HEK293 (cell line): ENCODE measurements around the gene CCDC9.

Experiments
- CTCF ChIA-PET: fragments of 350-600 bp; formaldehyde crosslinking; extraction: SDS; loops from one replicate; lab custom pipeline; 2021; ENCODE audit warnings: antibody characterized with exemption; lab: Yijun Ruan, JAX
- POLR2A ChIA-PET: fragments of 300-600 bp; formaldehyde crosslinking; extraction: SDS; loops from one replicate; lab custom pipeline; 2020; ENCODE audit warnings: antibody characterized with exemption, inconsistent platforms; lab: Yijun Ruan, JAX
- H3K27ac ChIP-seq: fragments of 200-500 bp; sonication (Bioruptor generic); 2 replicates; pipeline ENCODE4 v1.5.1; 2014; ENCODE audit warnings: low read depth, low read length, control low read depth, inconsistent platforms; ENCODE audit errors: extremely low read depth
- H3K36me3 ChIP-seq, 2 experiments: fragments of 200-500 bp in 1 of 2; sonication (Bioruptor generic) in 1 of 2; 1 replicate in 1 of 2; 2 replicates in 1 of 2; pipeline ENCODE4 v1.5.1; 2014 to 2017; ENCODE audit warnings: inconsistent platforms in 2 of 2, low read length in 2 of 2; ENCODE audit not compliant: control insufficient read depth in 2 of 2, insufficient read depth in 1 of 2
- H3K4me1 ChIP-seq: fragments of 200-500 bp; sonication (Bioruptor generic); 2 replicates; pipeline ENCODE4 v1.5.1; 2014; ENCODE audit warnings: mild to moderate bottlenecking, low read length, inconsistent platforms; ENCODE audit not compliant: control insufficient read depth, insufficient read depth
- H3K4me3 ChIP-seq: 2 replicates; pipeline ENCODE4 v1.5.1; 2011; ENCODE audit warnings: low read depth, mild to moderate bottlenecking, control low read depth, low read length, moderate library complexity
- H3K9me3 ChIP-seq: fragments of 200-500 bp; sonication (Bioruptor generic); 2 replicates; pipeline ENCODE4 v1.5.1; 2014; ENCODE audit warnings: low read depth, low read length, inconsistent platforms; ENCODE audit not compliant: control insufficient read depth, insufficient read depth
- BCL11B ChIP-seq: fragments of 450-650 bp; formaldehyde crosslinking; IDR thresholded peaks from 2 replicates; pipeline ENCODE4 v1.5.1; 2016; ENCODE audit warnings: low read depth, missing biosample characterization, missing genetic modification characterization
- EGR2 ChIP-seq: fragments of 450-650 bp; formaldehyde crosslinking; IDR thresholded peaks from 2 replicates; pipeline ENCODE4 v1.5.1; 2016; ENCODE audit warnings: low read depth, missing biosample characterization, missing genetic modification characterization
- GLI4 ChIP-seq: fragments of 450-650 bp; formaldehyde crosslinking; IDR thresholded peaks from 2 replicates; pipeline ENCODE4 v1.5.1; 2016; ENCODE audit warnings: missing biosample characterization, missing genetic modification characterization
- IKZF3 ChIP-seq: fragments of 450-650 bp; IDR thresholded peaks from 2 replicates; pipeline ENCODE4 v1.5.0; 2018; ENCODE audit warnings: missing biosample characterization, mild to moderate bottlenecking, missing genetic modification characterization, moderate library complexity
- KLF9 ChIP-seq: fragments of 450-650 bp; formaldehyde crosslinking; IDR thresholded peaks from 2 replicates; pipeline ENCODE4 v1.5.1; 2016; ENCODE audit warnings: missing biosample characterization, missing genetic modification characterization, low read depth
- OVOL3 ChIP-seq: fragments of 450-650 bp; formaldehyde crosslinking; IDR thresholded peaks from 2 replicates; pipeline ENCODE4 v1.5.1; 2016; ENCODE audit warnings: missing biosample characterization, missing genetic modification characterization
- REPIN1 ChIP-seq: fragments of 450-650 bp; formaldehyde crosslinking; IDR thresholded peaks from 2 replicates; pipeline ENCODE4 v1.5.1; 2017; ENCODE audit warnings: missing biosample characterization, missing genetic modification characterization, low read depth
- SP2 ChIP-seq: fragments of 450-650 bp; formaldehyde crosslinking; IDR thresholded peaks from 2 replicates; pipeline ENCODE4 v1.5.1; 2016; ENCODE audit warnings: missing biosample characterization, missing genetic modification characterization
- SP3 ChIP-seq: fragments of 450-650 bp; formaldehyde crosslinking; IDR thresholded peaks from 2 replicates; pipeline ENCODE4 v1.5.1; 2016; ENCODE audit warnings: missing biosample characterization, missing genetic modification characterization
- SP7 ChIP-seq: fragments of 450-650 bp; formaldehyde crosslinking; IDR thresholded peaks from 2 replicates; pipeline ENCODE4 v1.5.1; 2016; ENCODE audit warnings: missing biosample characterization, missing genetic modification characterization
- WT1 ChIP-seq: fragments of 450-650 bp; formaldehyde crosslinking; IDR thresholded peaks from 2 replicates; pipeline ENCODE4 v1.5.1; 2016; ENCODE audit warnings: missing biosample characterization, missing genetic modification characterization
- ZBTB48 ChIP-seq: fragments of 450-650 bp; formaldehyde crosslinking; IDR thresholded peaks from 2 replicates; pipeline ENCODE4 v1.5.1; 2016; ENCODE audit warnings: missing biosample characterization, missing genetic modification characterization
- ZNF114 ChIP-seq: fragments of 450-650 bp; formaldehyde crosslinking; IDR thresholded peaks from 2 replicates; pipeline ENCODE4 v1.5.0; 2017; ENCODE audit warnings: missing biosample characterization, missing genetic modification characterization
- ZNF133 ChIP-seq: fragments of 450-650 bp; formaldehyde crosslinking; IDR thresholded peaks from 2 replicates; pipeline ENCODE4 v1.5.1; 2016; ENCODE audit warnings: missing biosample characterization, missing genetic modification characterization
- ZNF155 ChIP-seq: fragments of 450-650 bp; formaldehyde crosslinking; IDR thresholded peaks from 2 replicates; pipeline ENCODE4 v1.5.1; 2016; ENCODE audit warnings: missing biosample characterization, missing genetic modification characterization
- ZNF157 ChIP-seq: fragments of 450-650 bp; formaldehyde crosslinking; IDR thresholded peaks from 2 replicates; pipeline ENCODE4 v1.5.1; 2016; ENCODE audit warnings: missing biosample characterization, missing genetic modification characterization
- ZNF169 ChIP-seq: fragments of 450-650 bp; formaldehyde crosslinking; IDR thresholded peaks from 2 replicates; pipeline ENCODE4 v1.5.1; 2016; ENCODE audit warnings: missing biosample characterization, missing genetic modification characterization
- ZNF174 ChIP-seq: fragments of 450-650 bp; formaldehyde crosslinking; IDR thresholded peaks from 2 replicates; pipeline ENCODE4 v1.5.0; 2017; ENCODE audit warnings: missing biosample characterization, mild to moderate bottlenecking, missing genetic modification characterization
- ZNF19 ChIP-seq: fragments of 450-650 bp; formaldehyde crosslinking; IDR thresholded peaks from 2 replicates; pipeline ENCODE4; 2016; ENCODE audit warnings: missing biosample characterization, missing genetic modification characterization, low read depth
- ZNF324 ChIP-seq: fragments of 450-650 bp; formaldehyde crosslinking; IDR thresholded peaks from 2 replicates; pipeline ENCODE4 v1.5.1; 2016; ENCODE audit warnings: missing biosample characterization, missing genetic modification characterization
- ZNF350 ChIP-seq: fragments of 450-650 bp; formaldehyde crosslinking; IDR thresholded peaks from 2 replicates; pipeline ENCODE4 v1.5.0; 2017; ENCODE audit warnings: missing biosample characterization, mild to moderate bottlenecking, missing genetic modification characterization
- ZNF404 ChIP-seq: fragments of 450-650 bp; formaldehyde crosslinking; IDR thresholded peaks from 2 replicates; pipeline ENCODE4 v1.5.1; 2017; ENCODE audit warnings: missing biosample characterization, missing genetic modification characterization
- ZNF549 ChIP-seq: fragments of 450-650 bp; IDR thresholded peaks from 2 replicates; pipeline ENCODE4 v1.5.1; 2018; ENCODE audit warnings: missing biosample characterization, missing genetic modification characterization, mild to moderate bottlenecking, inconsistent platforms, moderate library complexity
- ZNF596 ChIP-seq: fragments of 450-650 bp; IDR thresholded peaks from 2 replicates; pipeline ENCODE4 v1.5.0; 2018; ENCODE audit warnings: missing biosample characterization, mild to moderate bottlenecking, missing genetic modification characterization, moderate library complexity
- ZNF610 ChIP-seq: fragments of 450-650 bp; formaldehyde crosslinking; IDR thresholded peaks from 2 replicates; pipeline ENCODE4 v1.5.1; 2016; ENCODE audit warnings: missing biosample characterization, missing genetic modification characterization, borderline replicate concordance
- ZNF624 ChIP-seq: fragments of 450-650 bp; formaldehyde crosslinking; IDR thresholded peaks from 2 replicates; pipeline ENCODE4 v1.5.1; 2017; ENCODE audit warnings: missing biosample characterization, missing genetic modification characterization
- ZNF645 ChIP-seq: fragments of 450-650 bp; formaldehyde crosslinking; IDR thresholded peaks from 2 replicates; pipeline ENCODE4; 2016; ENCODE audit warnings: missing biosample characterization, missing genetic modification characterization
- ZNF707 ChIP-seq: fragments of 450-650 bp; formaldehyde crosslinking; IDR thresholded peaks from 2 replicates; pipeline ENCODE4 v1.5.1; 2016; ENCODE audit warnings: missing biosample characterization, missing genetic modification characterization
- ZNF776 ChIP-seq: fragments of 450-650 bp; formaldehyde crosslinking; IDR thresholded peaks from 2 replicates; pipeline ENCODE4 v1.5.0; 2017; ENCODE audit warnings: missing biosample characterization, missing genetic modification characterization, borderline replicate concordance
- ZNF777 ChIP-seq: fragments of 450-650 bp; formaldehyde crosslinking; IDR thresholded peaks from 2 replicates; pipeline ENCODE4 v1.5.1; 2017; ENCODE audit warnings: missing biosample characterization, missing genetic modification characterization, borderline replicate concordance
- ZSCAN18 ChIP-seq: fragments of 450-650 bp; formaldehyde crosslinking; IDR thresholded peaks from 2 replicates; pipeline ENCODE4 v1.5.1; 2016; ENCODE audit warnings: missing biosample characterization, missing genetic modification characterization
- ZXDB ChIP-seq: fragments of 450-650 bp; formaldehyde crosslinking; IDR thresholded peaks from 2 replicates; pipeline ENCODE4 v1.5.1; 2016; ENCODE audit warnings: missing biosample characterization, missing genetic modification characterization
- TF ChIP-seq, protein P1 (sequence below): fragments of 450-650 bp; formaldehyde crosslinking; IDR thresholded peaks from 2 replicates; pipeline ENCODE4 v1.5.1; 2016; ENCODE audit warnings: missing biosample characterization, missing genetic modification characterization

CCDC9 gene

DNA sequence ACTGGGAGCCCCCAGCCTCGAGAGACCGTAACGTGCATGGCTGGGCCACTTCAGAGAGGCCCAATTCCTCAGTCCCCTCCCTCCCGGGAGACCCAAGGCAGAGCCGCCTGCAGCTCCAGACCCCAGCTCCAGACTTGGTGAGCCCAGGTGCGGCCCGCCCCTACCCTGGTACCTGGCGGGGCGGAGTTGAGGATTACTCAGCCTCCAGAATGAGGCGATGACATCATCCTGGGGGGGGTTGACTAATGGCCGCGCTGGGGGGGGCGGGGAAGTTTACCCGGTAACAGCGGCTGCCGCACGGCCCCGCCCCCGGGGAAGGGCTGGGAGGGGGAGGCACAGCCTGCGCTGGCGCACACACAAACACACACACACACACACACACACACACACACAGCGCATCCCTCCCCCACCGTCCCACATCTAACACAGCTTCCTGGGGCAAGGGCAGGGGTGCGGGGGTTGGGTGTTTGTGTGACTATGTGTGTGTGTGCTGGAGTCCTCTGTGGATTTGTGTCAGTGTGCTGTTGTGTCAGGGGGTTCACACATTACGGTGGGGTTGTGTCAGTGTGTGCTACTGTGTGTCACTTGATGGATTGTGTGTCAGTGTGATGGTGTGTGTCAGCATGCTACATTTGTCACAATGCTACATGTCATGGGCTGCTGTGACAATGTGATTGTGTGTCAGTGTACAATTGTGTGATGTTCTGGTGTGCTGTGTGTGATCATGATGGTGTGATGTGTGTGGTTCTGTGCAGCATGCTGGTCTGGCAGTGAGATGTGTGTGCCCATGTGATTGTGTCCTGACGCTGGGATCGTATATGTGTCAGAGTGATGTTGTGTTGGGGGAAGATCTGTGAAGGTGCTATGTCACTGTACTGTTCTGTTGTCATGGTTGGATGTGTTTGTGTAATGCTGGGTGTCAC lies 15.1 kb upstream of the CCDC9 start (continued):
- peak; percentile 49; the same call in 1 of the 2 replicates for TF ChIP-seq ZSCAN18 (tag by site-specific recombination)
- TF ChIP-seq ZNF624 (tag by site-specific recombination) = no peak
- TF ChIP-seq GLI4 (tag by site-specific recombination) = peak; percentile 65; the same call in 1 of the 2 replicates
- peak; percentile 35; the same call in 1 of the 2 replicates for TF ChIP-seq ZNF707 (tag by site-specific recombination)
- peak; percentile 96 for TF ChIP-seq KLF9 (tag by site-specific recombination)
- no peak for TF ChIP-seq ZNF155
- TF ChIP-seq SP3 = peak; percentile 86
- peak; percentile 48 for TF ChIP-seq ZNF777
- peak; percentile 57 for TF ChIP-seq SP2 (tag by site-specific recombination)
- TF ChIP-seq ZNF324 (tag by site-specific recombination) = peak; percentile 72
- TF ChIP-seq ZNF404 (tag by site-specific recombination) = no peak
- TF ChIP-seq ZNF169 = peak; percentile 61; the same call in 1 of the 2 replicates
- peak; percentile 86 for TF ChIP-seq ZXDB (tag by site-specific recombination)
- peak; percentile 48 for TF ChIP-seq ZBTB48 (tag by site-specific recombination)
- no peak; the same call in none of the 2 replicates for TF ChIP-seq ZNF133
- 0 out of 2 replicates have a peak, but pooled peaks have one; percentile 10 for TF ChIP-seq OVOL3 (tag by site-specific recombination)
- no peak for TF ChIP-seq ZNF645 (tag by site-specific recombination)
- no peak for TF ChIP-seq ZNF610 (tag by site-specific recombination)
- TF ChIP-seq EGR2 (tag by site-specific recombination) = peak; percentile 90
- peak; percentile 23; the same call in 1 of the 2 replicates for TF ChIP-seq REPIN1

GRCh38 chr19:47241919-47242577 lies 14.3 kb upstream of the CCDC9 start:
- Histone ChIP-seq H3K4me1 (peaks cover 7% of the 10 kb centered on the region), H3K4me3 (no peak overlapping the region), H3K9me3 (no peaks in the 10 kb centered on the region), H3K27ac (no peak overlapping the region), H3K36me3 (no peaks in the 10 kb centered on the region)
- POLR2A ChIA-PET = interaction anchor here (0.7 to 3.2 kb wide), 4 partner anchors 16 to 129 kb away, joined by 3 to 65 read pairs (median 14); partner anchors contain the start of gene ZC3H4
- CTCF ChIA-PET = interaction anchor here (6.1 kb wide), 1 partner anchor 31 kb away, joined by 316 read pairs; no protein-coding TSS in a partner anchor
- TF ChIP-seq ZNF174 = no peak
- 0 out of 2 replicates have a peak, but pooled peaks have one; percentile 21 for TF ChIP-seq ZNF19
- TF ChIP-seq ZNF596 (tag by site-specific recombination) = no peak
- no peak for TF ChIP-seq ZNF157 (tag by site-specific recombination)
- no peak for TF ChIP-seq ZNF776
- no peak for TF ChIP-seq ZNF549
- TF ChIP-seq, protein P1, sequence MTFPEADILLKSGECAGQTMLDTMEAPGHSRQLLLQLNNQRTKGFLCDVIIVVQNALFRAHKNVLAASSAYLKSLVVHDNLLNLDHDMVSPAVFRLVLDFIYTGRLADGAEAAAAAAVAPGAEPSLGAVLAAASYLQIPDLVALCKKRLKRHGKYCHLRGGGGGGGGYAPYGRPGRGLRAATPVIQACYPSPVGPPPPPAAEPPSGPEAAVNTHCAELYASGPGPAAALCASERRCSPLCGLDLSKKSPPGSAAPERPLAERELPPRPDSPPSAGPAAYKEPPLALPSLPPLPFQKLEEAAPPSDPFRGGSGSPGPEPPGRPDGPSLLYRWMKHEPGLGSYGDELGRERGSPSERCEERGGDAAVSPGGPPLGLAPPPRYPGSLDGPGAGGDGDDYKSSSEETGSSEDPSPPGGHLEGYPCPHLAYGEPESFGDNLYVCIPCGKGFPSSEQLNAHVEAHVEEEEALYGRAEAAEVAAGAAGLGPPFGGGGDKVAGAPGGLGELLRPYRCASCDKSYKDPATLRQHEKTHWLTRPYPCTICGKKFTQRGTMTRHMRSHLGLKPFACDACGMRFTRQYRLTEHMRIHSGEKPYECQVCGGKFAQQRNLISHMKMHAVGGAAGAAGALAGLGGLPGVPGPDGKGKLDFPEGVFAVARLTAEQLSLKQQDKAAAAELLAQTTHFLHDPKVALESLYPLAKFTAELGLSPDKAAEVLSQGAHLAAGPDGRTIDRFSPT (tag by site-specific recombination) = no peak
- no peak for TF ChIP-seq ZNF350 (tag by site-specific recombination)
- no peak for TF ChIP-seq SP7 (tag by site-specific recombination)
- TF ChIP-seq ZNF114 = no peak; the same call in 1 of the 2 replicates
- TF ChIP-seq BCL11B (tag by site-specific recombination) = 0 out of 2 replicates have a peak, but pooled peaks have one; percentile 7
- TF ChIP-seq IKZF3 = no peak
- TF ChIP-seq WT1 = no peak
